GM18526 (cell line): ENCODE data around the gene GIT2.

Source experiments
- POLR2A ChIP-seq: IDR thresholded peaks from 3 replicates; pipeline ENCODE4 v1.6.1; 2011; ENCODE audit not compliant: insufficient read length; ENCODE audit errors: extremely low read depth

GIT2 gene

GRCh38 chr12:109963743-109964429 is 32.3 kb downstream of the GIT2 start:
- no peak for TF ChIP-seq POLR2A

GRCh38 chr12:109963330-109963729 is 32.8 kb downstream of the GIT2 start:
- no peak for TF ChIP-seq POLR2A

GRCh38 chr12:109962398-109962797 is 33.8 kb downstream of the GIT2 start:
- no peak for TF ChIP-seq POLR2A

- TF ChIP-seq POLR2A = no peak
These were observed 34.6 kb downstream of the GIT2 start for GRCh38 chr12:109961612-109962011.

- no peak for TF ChIP-seq POLR2A
These were observed 35.0 kb downstream of the GIT2 start for GRCh38 chr12:109961201-109961600.

- no peak for TF ChIP-seq POLR2A
These were observed 36.6 kb downstream of the GIT2 start for GRCh38 chr12:109959411-109960093.

- TF ChIP-seq POLR2A = no peak
These were observed 37.8 kb downstream of the GIT2 start for GRCh38 chr12:109958374-109958773.

- no peak for TF ChIP-seq POLR2A
These were observed 42.5 kb downstream of the GIT2 start for GRCh38 chr12:109953656-109954055.

- no peak for TF ChIP-seq POLR2A
These were observed 43.3 kb downstream of the GIT2 start for GRCh38 chr12:109952873-109953272.

GRCh38 chr12:109952160-109952858 is 43.9 kb downstream of the GIT2 start:
- no peak for TF ChIP-seq POLR2A

GRCh38 chr12:109951751-109952150 is 44.4 kb downstream of the GIT2 start:
- no peak for TF ChIP-seq POLR2A

- TF ChIP-seq POLR2A = no peak
These were observed 45.0 kb downstream of the GIT2 start for GRCh38 chr12:109951136-109951535.

GRCh38 chr12:109950625-109951024 is 45.5 kb downstream of the GIT2 start:
- no peak for TF ChIP-seq POLR2A

GRCh38 chr12:109949089-109949488 is 47.1 kb downstream of the GIT2 start:
- no peak for TF ChIP-seq POLR2A

GRCh38 chr12:109948368-109948767 is 47.8 kb downstream of the GIT2 start:
- no peak for TF ChIP-seq POLR2A

GRCh38 chr12:109947521-109947920 is 48.6 kb downstream of the GIT2 start:
- TF ChIP-seq POLR2A = no peak
